NCI-H446 (cell line): ENCODE measurements around the gene FKRP.
"Not testable (repeated sequence)": the region's sequence is repeated elsewhere in the genome, so short reads cannot be mapped to it uniquely, and the experiment has no call there.

ENCODE experiments used
- DNase-seq, 2 experiments: peaks; one replicate each; lab custom pipeline; 2025; lab: John Stamatoyannopoulos, UW

The FKRP gene

DNA sequence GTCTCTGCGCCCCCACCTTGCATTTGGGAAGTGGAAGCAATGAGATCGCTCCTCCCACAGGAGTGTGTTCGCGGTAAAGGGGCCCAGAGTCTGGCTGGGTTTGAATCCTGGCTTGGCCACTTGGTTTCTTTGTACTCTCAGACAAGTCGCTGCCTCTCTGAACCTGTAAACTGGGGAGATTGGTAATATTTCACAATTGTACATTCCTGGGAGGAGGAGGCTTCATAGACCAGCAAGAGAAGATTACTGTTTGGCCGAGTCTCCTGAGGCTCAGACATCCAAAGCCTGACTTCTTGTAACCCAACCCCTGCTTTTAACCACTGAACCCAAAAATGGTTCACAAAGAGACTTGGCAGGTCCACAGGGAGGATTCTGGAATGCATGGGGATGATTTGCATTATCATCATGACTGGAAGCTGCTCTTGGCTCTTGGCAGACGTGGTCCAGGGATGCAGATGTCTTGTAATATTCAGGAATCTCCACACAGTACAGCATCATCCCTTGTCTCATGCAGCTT is 14.0 kb downstream of the FKRP start:
- peak in 1 of 2 experiments; percentile 45 for DNase-seq

DNA sequence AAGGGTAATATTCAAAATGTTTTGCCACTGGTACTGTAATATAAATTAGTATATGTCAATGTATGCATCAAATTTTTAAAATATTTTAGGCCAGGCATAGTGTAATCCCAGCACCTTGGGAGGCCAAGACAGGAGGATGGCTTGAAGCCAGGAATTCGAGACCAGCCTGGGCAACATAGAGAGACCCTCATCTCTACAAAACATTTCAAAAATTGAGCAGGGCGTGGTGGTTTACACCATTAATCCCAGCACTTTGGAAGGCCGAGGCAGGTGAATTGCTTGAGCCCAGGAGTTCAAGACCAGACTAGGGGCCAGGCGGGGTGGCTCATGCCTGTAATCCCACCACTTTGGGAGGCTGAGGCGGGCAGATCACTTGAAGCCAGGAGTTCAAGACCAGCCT is 14.5 kb downstream of the FKRP start:
- no peak for DNase-seq

DNA sequence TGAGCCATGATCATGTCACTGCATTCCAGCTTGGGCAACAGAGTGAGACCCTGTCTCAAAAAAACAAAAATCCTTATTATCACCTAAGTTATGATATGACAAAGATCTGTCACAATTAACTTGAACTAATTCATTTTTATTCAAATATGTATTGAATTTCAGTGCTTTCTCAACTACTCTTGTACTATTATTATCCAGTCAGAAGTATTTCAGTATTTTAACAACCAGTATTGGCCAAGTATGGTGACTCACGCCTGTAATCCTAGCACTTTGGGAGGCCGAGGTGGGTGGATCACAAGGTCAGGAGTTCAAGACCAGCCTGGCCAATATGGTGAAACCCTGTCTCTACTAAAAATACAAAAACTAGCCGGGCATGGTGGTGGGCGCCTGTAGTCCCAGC is 15.0 kb downstream of the FKRP start:
- not testable (repeated sequence) for DNase-seq

DNA sequence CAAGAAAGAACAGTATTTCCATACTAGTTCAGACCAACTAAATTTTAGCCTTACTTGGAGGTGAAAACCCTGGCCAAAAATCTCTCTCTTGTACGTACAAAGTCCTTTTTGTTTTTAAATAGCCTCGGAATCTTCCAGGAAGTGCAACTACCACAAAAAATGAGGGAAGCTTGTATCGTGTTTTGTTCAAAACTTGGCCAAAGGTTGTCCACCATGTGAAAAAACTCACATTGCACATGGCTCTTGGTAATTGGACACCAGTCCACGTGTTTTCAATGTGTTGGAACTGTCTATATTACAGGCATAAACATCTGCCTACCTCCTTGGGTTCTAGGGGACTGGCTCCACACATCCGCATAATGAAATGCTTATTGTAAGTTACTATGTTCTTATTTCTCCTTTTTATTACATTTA is 15.6 kb downstream of the FKRP start:
- no peak for DNase-seq

DNA sequence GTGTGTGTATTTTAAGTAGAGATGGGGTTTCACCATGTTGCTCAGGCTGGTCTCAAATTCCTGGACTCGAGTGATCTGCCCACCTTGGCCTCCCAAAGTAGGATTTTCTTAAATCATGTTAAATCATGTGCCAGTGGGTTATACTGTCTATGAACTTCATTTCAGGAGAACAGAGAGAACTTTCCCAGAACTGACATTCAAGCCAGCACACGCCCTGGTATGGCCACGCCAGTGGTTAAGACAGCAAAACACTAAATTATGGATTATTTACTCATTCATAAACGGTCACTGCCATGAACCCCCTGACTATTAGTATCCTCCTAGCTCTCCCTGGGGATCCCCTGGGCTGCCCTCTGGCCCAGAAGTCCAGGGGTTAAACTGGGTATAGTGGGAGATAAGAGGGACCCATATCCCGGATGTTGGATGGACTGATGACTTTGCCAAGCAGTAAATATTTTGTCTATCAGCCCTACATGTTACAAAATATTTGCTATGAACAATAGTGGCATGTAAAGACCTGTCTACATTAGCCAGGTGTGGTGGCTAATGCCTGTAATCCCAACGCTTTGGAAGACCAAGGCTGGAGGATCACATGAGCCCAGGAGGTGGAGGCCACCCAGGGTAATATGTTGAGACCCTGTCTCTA is 16.5 kb downstream of the FKRP start:
- DNase-seq = no peak

DNA sequence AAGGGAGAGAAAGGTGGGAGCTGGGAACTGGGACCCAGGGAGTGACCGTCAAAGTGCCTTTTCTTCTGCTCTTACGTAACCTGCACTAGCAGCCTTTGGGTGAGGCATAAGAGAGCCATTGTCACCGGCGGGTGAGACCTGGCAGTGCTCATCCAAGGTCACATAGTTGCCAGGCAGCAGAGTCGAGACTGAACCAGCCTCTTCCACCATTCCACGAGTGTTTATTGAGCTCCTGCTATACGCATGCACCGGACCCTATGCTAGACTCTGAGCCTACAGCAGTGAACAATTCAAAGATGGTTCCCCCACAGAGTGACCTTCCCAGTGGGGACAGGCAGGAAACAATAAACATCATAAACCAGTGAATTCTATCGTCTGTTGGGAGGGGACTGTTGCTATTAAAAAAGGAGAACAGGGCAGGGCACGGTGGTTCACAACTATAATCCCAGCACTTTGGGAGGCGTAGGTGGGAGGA is 19.0 kb downstream of the FKRP start:
- DNase-seq = no peak

DNA sequence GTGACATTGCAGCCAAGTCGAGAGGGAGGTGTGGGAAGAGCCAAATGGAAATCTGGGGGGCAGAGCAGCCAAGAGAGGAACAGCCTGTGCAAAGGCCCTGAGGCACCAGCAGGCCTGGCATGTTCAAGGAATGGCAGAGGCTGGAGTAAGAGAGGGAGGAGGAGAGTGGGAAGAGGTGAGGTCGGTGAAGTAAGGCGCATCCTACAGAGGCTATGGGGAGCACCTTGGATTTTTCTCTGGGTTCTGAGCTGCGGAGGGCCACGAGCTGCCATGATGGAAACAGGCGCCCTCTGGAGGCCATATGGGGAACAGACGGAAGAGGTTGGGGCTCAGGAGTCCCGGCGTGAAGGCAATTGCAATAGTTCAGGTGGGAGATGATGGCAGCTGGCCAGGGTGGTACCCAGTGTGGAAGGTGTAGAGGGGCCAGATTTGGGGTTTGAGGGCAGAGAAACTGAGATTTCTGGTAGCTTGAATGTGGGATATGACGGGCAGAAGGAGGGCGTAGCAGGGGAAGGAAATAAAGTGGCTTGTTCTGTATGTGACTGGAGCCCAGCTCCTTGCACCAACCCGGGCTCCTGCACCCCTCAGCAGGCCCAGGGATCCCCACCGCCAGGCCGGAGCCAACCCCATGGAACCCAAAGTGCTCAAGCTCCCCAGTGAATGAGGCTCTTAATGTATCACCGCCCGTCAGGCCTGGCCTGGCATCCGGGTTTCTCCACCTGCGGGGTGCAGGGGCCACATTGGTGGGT is 20.9 kb downstream of the FKRP start:
- DNase-seq = peak in 1 of 2 experiments; percentile 42

DNA sequence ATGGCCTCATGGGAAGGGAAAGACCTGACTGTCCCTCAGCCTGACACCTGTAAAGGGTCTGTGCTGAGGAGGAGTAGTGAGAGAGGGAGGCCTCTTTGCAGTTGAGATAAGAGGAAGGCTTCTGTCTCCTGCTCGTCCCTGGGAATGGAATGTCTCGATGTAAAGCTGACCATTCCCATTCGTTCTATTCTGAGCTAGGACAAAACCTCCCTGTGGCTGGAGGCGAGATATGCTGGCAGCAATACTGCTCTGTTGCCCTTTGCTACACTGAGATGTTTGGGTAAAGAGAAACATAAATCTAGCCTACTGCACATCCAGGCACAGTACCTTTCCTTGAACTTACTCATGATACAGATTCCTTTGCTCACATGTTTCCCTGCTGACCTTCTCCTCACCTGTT is 22.9 kb downstream of the FKRP start:
- not testable (repeated sequence) for DNase-seq

DNA sequence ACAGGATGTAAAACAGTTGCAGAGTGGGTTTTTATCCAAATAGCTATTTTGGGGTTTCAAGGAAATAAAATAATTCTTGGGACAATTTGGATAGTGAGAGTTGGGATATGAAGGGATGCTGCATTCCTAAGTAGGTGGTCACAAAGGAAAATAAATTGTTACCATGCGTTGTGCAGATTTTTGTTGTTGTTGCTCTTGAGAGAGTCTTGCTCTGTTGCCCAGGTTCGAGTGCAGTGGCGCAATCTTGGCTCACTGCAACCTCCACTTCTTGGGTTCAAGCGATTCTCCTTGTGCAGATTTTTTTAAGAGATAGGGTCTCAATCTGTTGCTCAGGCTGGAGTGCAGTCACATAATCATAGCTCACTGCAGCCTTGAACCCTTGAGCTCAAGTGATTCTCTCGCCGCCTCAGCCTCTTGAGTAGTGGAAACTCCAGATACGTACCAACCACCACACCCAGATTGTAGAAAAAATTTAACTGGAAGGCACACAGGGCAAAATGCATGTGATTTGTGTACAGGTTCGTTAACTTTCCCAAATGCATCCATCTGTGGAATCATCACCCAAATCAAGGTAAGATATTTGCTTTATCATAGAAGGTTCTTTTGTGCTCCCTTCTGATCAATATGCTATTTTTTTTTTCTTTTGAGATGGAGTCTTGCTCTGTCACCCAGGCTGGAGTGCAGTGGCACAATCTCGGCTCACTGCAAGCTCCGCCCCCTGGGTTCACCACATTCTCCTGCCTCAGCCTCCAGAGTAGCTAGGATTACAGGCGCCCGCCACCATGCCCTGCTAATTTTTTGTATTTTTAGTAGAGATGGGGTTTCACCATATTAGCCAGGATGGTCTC is 26.5 kb downstream of the FKRP start:
- no peak for DNase-seq

DNA sequence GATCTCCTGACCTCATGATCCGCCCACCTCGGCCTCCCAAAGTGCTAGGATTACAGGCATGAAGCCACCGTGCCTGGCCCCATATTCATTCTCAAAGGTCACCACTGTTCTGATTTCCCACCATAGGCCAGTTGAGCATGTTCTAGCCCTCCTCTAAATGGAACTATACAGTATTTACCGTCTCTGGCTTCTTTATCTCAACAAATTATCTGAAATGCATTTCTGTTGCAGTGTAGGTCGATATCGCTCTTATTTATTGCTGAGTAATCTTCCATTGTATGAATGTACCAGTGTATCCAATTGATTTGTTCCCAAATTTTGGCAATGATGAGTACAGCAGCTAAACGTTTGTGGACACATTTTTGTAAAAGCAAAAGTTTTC is 27.2 kb downstream of the FKRP start:
- no peak for DNase-seq

DNA sequence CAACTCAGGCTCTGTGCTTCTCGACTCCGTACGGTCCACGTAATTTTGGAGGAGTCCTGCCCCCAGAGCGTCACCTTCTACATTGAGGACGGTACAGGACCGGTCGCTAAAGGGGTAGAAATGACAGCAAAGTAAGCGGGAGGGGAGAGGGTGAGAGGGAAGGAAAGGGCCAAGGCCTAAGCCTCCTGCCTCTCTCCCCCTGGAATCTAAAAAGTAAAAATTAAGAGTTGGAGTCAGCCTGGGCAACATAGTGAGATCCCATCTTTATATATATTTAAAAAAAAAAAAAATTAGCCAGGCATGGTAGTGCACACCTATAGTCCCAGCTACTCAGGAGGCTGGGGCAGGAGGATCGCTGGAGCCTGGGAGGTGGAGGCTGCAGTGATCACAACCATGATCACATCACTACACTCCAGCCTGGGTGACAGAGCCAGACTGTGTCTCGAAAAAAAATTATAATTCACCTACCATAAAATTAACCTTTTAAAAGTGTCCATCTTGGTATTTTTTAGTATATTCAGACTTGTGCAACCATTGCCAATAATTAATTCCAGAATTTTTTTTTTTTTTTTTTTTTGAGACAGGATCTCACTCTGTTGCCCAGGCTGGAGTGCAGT is 29.9 kb downstream of the FKRP start:
- no peak for DNase-seq

DNA sequence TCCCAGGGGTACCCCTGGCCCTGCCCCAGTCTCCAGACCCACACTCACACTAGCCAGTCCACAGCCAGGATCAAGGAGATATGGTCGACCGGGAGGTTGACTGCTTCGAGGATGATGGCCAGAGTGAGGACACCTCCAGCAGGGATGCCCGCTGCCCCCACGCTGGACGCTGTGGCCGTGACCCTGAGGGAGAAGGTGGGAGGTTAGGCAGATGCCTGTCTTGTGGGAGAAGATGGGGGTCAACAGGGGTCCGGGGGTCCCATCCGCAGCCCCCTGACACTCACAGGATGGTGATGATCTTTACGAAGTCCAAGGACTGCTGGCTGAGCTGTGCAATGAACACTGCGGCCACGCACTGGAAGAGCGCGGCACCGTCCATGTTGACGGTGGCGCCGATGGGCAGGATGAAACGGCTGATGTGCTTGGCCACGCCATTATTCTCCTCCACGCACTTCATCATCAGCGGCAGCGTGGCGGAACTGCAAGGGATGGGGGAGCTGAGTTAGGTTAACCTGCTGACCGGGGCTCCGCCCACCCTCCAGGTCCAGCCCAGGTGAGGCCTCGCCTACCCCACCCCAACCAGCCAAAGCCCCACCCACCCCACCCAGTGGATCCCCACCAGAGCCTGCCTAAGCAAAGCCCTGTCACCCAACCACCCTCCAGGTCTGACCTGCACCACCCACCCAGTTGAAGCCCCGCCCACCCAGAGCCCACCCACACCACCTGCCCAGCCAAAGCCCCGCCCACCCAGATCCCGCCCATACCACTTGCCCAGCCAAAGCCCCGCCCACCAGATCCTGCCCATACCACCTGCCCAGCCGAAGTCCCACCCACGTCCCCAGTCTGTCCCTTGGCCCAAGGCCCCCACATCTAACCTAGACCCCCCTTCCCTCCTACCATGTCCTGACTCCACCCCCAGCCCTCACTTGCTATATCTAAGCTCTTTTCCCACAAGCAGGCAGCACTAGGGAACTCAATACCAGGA is 31.4 kb downstream of the FKRP start:
- no peak for DNase-seq

DNA sequence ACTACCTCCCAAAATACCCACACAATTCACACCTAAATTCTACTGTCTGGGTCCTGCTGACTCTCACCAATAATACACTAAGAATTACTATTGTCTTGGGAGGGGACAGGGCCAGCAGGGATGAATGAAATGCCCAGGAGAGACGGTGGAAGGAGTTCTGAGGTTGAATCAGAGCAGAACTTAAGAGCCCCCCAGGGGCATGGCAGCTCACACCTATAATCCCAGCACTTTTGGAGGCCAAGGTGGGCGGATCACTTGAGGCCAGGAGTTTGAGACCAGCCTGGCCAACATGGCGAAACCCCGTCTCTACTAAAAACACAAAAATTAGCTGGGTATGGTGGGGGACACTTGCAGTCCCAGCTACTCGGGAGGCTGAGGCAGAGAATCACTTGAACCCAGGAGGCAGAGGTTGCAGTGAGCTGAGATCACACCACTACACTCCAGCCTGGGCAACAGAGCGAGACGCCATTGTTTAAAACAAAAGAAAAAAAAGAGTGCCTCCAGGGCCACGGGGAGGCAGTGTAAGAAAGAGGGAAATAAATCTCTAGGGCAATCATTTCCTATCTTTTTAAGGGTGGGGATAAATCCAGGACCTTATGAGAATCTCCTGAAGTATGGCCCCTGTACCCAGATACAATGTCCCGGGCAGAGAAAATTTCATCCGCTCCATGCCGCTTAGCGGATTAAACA is 32.2 kb downstream of the FKRP start:
- not testable (repeated sequence) for DNase-seq

DNA sequence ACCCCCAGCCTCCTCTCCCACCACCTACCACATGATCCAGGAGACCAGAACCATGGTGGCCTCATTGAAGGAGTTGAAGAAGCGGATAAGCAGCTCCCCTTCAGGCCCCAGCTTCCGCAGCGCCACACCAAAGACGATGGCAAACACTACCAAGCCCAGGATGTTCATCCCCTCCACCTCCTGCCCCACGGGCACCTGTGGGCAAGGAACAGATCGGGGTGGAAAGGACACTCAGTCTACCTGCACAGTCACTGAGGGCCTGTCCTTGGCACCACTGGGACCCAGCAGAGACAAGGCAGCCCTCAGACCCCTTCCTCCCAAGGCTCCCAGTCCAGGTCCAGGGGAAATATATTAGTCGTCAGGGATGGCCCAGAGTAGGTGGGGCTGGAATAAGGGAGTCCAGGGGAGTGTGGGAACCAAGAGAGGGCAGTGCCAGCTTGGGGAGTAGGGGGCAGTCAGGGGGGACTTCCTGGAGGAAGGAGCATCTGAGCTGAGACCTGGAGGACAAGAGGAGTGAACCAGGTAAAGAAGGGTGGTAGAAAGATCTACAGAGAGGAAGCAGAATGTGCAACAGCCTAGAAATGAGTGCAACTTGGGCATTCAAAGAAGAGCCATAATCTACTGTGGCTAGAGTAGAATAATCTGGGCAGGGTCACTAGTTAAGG is 36.6 kb downstream of the FKRP start:
- no peak for DNase-seq

DNA sequence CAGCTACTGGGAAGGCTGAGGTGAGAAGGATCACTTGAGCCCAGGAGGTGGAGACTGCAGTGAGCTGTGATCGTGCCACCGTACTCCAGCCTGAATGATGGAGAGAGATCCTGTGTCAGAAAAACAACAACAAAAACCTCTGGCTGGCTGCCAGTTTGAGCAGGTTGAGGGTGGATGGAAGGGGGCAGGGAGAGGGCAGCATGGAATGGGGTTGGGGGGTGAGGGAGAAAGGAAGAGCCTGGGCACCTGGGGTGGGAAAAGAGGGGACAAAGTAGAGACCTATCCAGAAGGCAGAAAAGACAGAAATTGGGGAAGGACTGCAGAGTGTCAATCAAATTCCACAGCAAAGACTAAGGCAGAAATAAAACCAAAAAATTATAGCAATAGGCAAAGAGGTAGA is 37.8 kb downstream of the FKRP start:
- DNase-seq = peak in 1 of 2 experiments; percentile 29

DNA sequence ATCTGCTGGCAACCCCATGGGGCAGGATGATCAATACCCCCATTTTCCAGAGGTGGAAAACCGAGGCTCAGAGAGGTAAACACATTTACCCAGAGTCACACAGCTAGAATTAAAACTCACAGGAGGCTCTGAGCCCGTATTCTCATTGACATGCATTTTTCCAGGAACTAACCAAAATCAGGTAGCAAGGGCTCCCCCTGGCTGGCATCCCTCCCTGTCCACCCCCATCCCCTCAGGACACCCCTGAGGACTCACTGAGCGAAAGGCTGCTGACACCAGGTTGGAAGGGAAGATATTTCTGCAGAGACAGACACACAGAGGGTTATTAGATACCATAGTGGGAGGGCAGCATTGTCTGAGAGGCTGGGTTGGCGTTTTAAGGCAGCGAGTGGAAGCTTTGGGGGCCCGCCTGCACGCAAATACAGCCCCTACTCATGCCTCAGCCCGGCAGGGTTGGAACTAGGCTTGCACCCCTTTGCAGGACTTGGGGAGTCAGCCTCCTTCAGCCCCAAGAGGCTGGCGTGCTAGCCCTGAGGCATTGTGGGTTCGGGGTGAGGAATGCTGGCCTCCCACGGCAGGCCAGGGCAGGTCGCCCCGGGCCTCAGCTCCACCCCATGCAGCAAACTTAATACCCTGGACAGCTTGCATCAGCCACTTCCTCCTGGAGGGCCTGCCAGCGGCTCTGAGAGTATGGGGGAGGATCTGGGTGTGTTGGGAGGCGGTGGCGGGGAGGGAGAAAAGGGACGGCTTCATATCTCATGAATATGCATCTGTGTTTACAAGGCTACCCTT is 38.6 kb downstream of the FKRP start:
- DNase-seq = peak; percentile 14 to 61

DNA sequence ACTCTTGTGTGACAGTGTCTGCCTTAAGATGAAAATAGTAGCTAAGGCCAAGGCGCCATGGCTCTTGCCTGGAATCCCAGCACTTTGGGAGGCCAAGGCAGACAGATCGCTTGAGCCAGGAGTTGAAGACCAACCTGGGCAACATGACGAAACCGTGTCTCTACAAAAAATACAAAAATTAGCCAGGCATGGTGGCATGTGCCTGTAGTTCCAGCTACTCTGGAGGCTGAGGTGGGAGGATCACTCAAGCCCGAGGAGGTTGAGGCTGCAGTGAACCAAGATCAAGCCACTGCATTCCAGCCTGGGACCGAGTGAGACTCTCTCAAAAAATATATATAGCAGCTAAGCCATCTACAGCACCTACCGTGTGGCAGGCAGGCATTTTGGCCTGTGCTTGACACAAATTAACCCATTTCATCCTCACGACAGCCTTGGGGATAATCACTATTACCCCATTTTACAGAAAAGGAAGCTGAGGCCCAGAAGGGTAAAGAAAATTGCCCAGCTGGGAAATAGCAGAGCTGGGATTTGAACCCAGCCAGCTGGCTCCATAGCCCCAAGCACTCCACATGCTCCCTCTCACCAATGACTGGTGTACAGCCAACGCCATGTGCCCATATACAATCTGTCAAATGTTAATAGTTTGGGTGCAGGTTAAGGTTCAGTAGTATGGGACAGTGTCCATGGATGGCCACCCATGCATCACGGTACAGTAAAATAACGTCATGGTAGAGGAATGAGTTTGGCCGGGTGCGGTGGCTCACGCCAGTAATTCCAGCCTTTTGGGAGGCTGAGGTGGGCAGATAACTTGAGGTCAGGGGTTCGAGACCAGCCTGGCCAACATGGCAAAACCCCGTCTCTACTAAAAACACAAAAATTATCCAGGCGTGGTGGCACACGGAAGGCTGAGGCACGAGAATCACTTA is 39.5 kb downstream of the FKRP start:
- DNase-seq = no peak

DNA sequence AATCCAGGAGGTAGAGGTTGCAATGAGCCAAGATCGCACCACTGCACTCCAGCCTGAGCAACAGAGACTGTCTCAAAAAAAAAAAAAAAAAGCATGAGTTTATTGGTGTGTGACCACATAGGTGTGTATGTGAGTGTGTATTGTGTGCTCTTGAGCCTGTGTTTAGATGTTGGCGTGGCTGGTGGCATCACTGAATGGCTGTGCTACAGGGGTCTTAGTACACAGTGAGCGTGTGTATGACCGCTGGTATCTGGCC is 40.1 kb downstream of the FKRP start:
- DNase-seq = no peak
